Measurements from ENCODE around the gene SAP30BP. TPM values are rescaled to one million over a fixed set of nuclear protein-coding genes. Genes with fewer than 3 reads are reported as not detected.

The SAP30BP gene
- total and polyA plus RNA-seq, 2 of the 13 experiments (the other 11 are each of a cell fraction or from before 2014, with no cell fraction given): 67.7 to 99.4 TPM

GRCh38 chr17:75753514-75754377 lies 86.6 kb downstream of the SAP30BP start (continued):
- no peak; the same call in 1 of the 2 replicates for TF ChIP-seq THAP7 (CRISPR knock-in tag; IDR thresholded peaks at IDR 0.05)
- no peak for TF ChIP-seq GTF3A (CRISPR knock-in tag; conservative IDR thresholded peaks at IDR 0.05)
- no peak for TF ChIP-seq MAFG (CRISPR knock-in tag; IDR thresholded peaks at IDR 0.05)
- peak; percentile 48; the same call in 1 of the 2 replicates for TF ChIP-seq UBTF (CRISPR knock-in tag; IDR thresholded peaks at IDR 0.05)
- TF ChIP-seq ZNF382 (CRISPR knock-in tag; IDR thresholded peaks at IDR 0.05; ENCODE audit: borderline replicate concordance): no peak
- no peak for TF ChIP-seq SP1 (IDR thresholded peaks at IDR 0.05)
- peak; percentile 58 for TF ChIP-seq SP1 (CRISPR knock-in tag; IDR thresholded peaks at IDR 0.05)
- no peak for TF ChIP-seq NFRKB (IDR thresholded peaks at IDR 0.05)
- TF ChIP-seq ZNF24 (IDR thresholded peaks at IDR 0.05): no peak
- TF ChIP-seq TGIF2 (CRISPR knock-in tag; IDR thresholded peaks at IDR 0.05): no peak
- no peak for TF ChIP-seq EHMT2 (IDR thresholded peaks at IDR 0.05; ENCODE audit: borderline replicate concordance, low read depth, low read length)
- TF ChIP-seq RBFOX2 (IDR thresholded peaks at IDR 0.05; ENCODE audit: low read depth, low read length): peak; percentile 85
- TF ChIP-seq HOMEZ (CRISPR knock-in tag; IDR thresholded peaks at IDR 0.05; ENCODE audit: low read depth): no peak
- no peak for TF ChIP-seq ATF1 (CRISPR knock-in tag; IDR thresholded peaks at IDR 0.05)
- TF ChIP-seq BATF2 (CRISPR knock-in tag; IDR thresholded peaks at IDR 0.05): 0 out of 2 replicates have a peak, but pooled peaks have one; percentile 58
- peak; percentile 67; the same call in 1 of the 2 replicates for TF ChIP-seq ZNF784 (CRISPR knock-in tag; IDR thresholded peaks at IDR 0.05; ENCODE audit: borderline replicate concordance)
- peak; percentile 79; the same call in 1 of the 2 replicates for TF ChIP-seq ZNF276 (CRISPR knock-in tag; IDR thresholded peaks at IDR 0.05; ENCODE audit: low read depth)
- TF ChIP-seq ZNF121 (CRISPR knock-in tag; IDR thresholded peaks at IDR 0.05): no peak; the same call in 1 of the 2 replicates
- TF ChIP-seq ERF (CRISPR knock-in tag; IDR thresholded peaks at IDR 0.05): peak; percentile 21; the same call in 1 of the 2 replicates
- no peak for TF ChIP-seq STAT5B (CRISPR knock-in tag; IDR thresholded peaks at IDR 0.05)
- no peak for TF ChIP-seq ZFP36L2 (CRISPR knock-in tag; IDR thresholded peaks at IDR 0.05)
- peak; percentile 74 for TF ChIP-seq SALL1 (CRISPR knock-in tag; IDR thresholded peaks at IDR 0.05)
